CD4-positive, CD25-positive, alpha-beta regulatory T cell (primary cell): ENCODE results near the gene PGRMC2. TPM values are rescaled to one million over a fixed set of nuclear protein-coding genes. Genes with fewer than 3 reads are reported as not detected.

Source experiments
- ATAC-seq, 2 donors: fragments of 150-1000 bp; cut with Tn5 transposase; one replicate each; pipeline ENCODE4 v1.10.0; 2021; ENCODE audit warnings: low read depth in 2 of 2, moderate number of reproducible peaks in 2 of 2, moderate library complexity in 1 of 2
- DNase-seq, 3 donors: peaks; one replicate each; pipeline versions ENCODE4 v3.0.0 to v3.0.0-alpha.2; 2012 to 2022; ENCODE audit warnings: mixed read lengths in 1 of 3
- H3K27ac ChIP-seq: one replicate; pipeline ENCODE4 v1.7.0; 2013; ENCODE audit warnings: mild to moderate bottlenecking, low read length; ENCODE audit not compliant: insufficient read depth, poor library complexity, severe bottlenecking
- H3K27me3 ChIP-seq: one replicate; pipeline ENCODE4 v1.7.0; 2013; ENCODE audit warnings: low read length; ENCODE audit not compliant: control insufficient read depth, insufficient read depth
- H3K36me3 ChIP-seq: one replicate; pipeline ENCODE4 v1.7.0; 2013; ENCODE audit warnings: mild to moderate bottlenecking, low read length, moderate library complexity; ENCODE audit not compliant: control insufficient read depth, insufficient read depth
- H3K4me1 ChIP-seq: 2 replicates; pipeline ENCODE4 v1.7.0; 2013; ENCODE audit warnings: mild to moderate bottlenecking, low read length; ENCODE audit not compliant: insufficient read depth, control insufficient read depth, poor library complexity, severe bottlenecking
- H3K4me3 ChIP-seq: one replicate; pipeline ENCODE4 v1.7.0; 2013; ENCODE audit warnings: low read depth, mild to moderate bottlenecking, low read length, moderate library complexity
- H3K9me3 ChIP-seq, 2 experiments: 1 replicate in 1 of 2; 2 replicates in 1 of 2; pipeline ENCODE4 v1.7.0; 2013; ENCODE audit warnings: low read length in 2 of 2, mild to moderate bottlenecking in 1 of 2, moderate library complexity in 1 of 2; ENCODE audit not compliant: control insufficient read depth in 2 of 2
- H3K27ac Mint-ChIP-seq, 3 donors: one replicate each; pipeline ENCODE4 v1.8.0; 2020 to 2022; ENCODE audit warnings: mild to moderate bottlenecking in 3 of 3, mixed read lengths in 3 of 3, moderate library complexity in 2 of 3
- H3K27me3 Mint-ChIP-seq: one replicate; pipeline ENCODE4 v1.8.0; 2022; ENCODE audit warnings: mild to moderate bottlenecking, mixed read lengths
- H3K36me3 Mint-ChIP-seq: one replicate; pipeline ENCODE4 v1.8.0; 2020; ENCODE audit warnings: mixed read lengths
- H3K4me1 Mint-ChIP-seq, 4 donors: one replicate each; pipeline ENCODE4 v1.8.0; 2020 to 2022; ENCODE audit warnings: mixed read lengths in 4 of 4, mild to moderate bottlenecking in 1 of 4
- H3K4me3 Mint-ChIP-seq, 4 donors: one replicate each; pipeline ENCODE4 v1.8.0; 2020 to 2022; ENCODE audit warnings: mild to moderate bottlenecking in 4 of 4, mixed read lengths in 4 of 4, moderate library complexity in 3 of 4
- H3K9me3 Mint-ChIP-seq, 7 donors: one replicate each; pipeline ENCODE4 v1.8.0; 2020 to 2022; ENCODE audit warnings: mixed read lengths in 7 of 7, mild to moderate bottlenecking in 3 of 7, moderate library complexity in 2 of 7
- polyA plus RNA-seq, 4 donors: library from polyadenylated mRNA; unstranded; fragments of 300-500 nt; fragmentation: Illumina TruSeq; gene quantifications; one replicate each; pipeline ENCODE4 v1.2.3, GENCODE V29; 2021
- total RNA-seq: library from RNA; stranded (reverse); gene quantifications from one replicate; pipeline ENCODE4 v1.2.3, GENCODE V29; 2022

Gene PGRMC2
- total and polyA plus RNA-seq, 5 donors from 2014 or later = 12.7 to 48.6 (median 18.3) TPM

DNA sequence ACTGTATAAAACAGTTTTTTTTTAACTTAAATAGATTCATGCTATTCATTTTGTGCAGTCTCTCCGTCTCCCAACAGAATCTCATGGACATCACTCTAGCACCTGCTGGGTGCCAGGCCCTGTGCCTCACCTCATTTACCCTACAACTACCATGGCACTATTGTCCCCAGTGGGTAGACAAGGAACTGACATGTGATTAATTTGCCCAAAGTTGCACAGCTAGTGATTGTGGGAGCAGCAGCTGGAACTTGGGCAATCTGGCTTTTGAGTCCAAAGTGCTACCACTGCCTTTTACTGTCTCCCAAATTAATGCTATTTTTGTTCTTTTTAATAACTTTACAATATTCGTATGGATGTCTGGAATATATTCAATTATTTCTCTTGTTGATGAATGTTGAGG, 11.2 kb upstream of the PGRMC2 start:
- H3K27me3 Mint-ChIP-seq = no peaks in the 10 kb centered on the region
- Histone ChIP-seq H3K4me1 (no peaks in the 10 kb centered on the region), H3K4me3 (no peak overlapping the region), H3K27me3 (no peaks in the 10 kb centered on the region), H3K27ac (no peak overlapping the region), H3K36me3 (no peaks in the 10 kb centered on the region), H3K9me3 (no peaks in the 10 kb centered on the region)
- H3K4me1 Mint-ChIP-seq = peaks cover 0 to 5% (median 0%) of the 10 kb centered on the region in 4 donors
- H3K4me3 Mint-ChIP-seq = no peak overlapping the region
- ATAC-seq (no peak), DNase-seq (peak in 1 of 3 donors; percentile 10)
- H3K9me3 Mint-ChIP-seq = no peaks in the 10 kb centered on the region
- H3K27ac Mint-ChIP-seq = no peak overlapping the region
- peaks cover 29% of the 10 kb centered on the region for H3K36me3 Mint-ChIP-seq

DNA sequence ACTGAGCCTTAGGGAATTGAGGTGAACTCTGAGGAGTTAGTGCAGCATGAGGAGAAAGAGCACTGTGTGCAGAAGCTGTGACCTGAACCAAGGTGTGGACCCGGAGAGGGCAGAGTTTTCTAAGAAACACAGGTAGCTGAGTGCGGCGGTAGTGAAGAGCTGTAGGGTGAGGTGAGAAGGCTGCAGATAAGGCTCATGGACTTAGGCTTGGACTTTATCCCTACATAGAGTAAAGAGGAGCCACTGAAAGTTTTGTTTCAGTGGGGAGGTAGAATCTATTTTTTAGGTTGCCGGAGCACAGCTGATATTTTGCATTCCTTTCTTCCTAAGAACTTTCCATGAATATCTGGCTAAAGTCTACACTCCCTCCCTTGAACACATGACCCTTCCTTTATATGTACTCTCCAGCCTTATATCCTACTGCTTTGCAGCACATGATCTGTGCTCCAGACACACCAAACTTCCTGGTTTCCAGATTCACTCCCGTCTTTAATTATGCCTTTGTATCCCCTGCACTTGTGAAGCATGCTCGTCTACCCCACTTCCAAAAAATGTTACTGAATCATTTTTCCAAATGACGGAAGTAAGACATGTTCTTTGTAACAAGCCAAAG, 10.6 kb upstream of the PGRMC2 start:
- H3K27ac ChIP-seq = no peak overlapping the region
- no peak for DNase-seq
- Mint-ChIP-seq H3K27ac (no peak overlapping the region), H3K36me3 (peaks cover 29% of the 10 kb centered on the region), H3K9me3 (no peaks in the 10 kb centered on the region), H3K27me3 (no peaks in the 10 kb centered on the region), H3K4me1 (peaks cover 0 to 5% (median 0%) of the 10 kb centered on the region in 4 donors), H3K4me3 (no peak overlapping the region)
- no peaks in the 10 kb centered on the region for H3K27me3 ChIP-seq
- no peak overlapping the region for H3K4me3 ChIP-seq
- ATAC-seq = no peak
- no peaks in the 10 kb centered on the region for H3K4me1 ChIP-seq
- H3K9me3 ChIP-seq = no peaks in the 10 kb centered on the region
- no peaks in the 10 kb centered on the region for H3K36me3 ChIP-seq

DNA sequence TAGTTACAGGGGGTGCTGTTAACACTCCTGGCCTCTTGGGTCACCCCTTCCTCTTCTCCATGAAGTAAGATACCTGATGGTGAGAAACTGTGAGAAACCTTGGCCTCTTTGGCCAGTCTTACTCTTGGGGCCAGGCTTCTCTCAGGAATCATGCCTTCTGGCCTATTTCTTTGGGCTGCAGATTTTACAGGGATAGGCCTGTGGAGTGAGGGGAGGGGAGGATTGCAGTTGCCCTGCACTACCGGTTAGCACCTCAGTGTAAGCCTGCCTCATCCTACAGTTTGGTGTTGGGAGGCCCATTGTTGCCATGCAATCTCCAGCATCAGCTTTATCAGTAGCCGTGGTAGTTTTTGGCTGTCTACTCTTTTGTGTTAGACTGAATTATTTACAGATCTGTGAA, 7.6 kb upstream of the PGRMC2 start:
- Mint-ChIP-seq H3K27ac (no peak overlapping the region), H3K27me3 (no peaks in the 10 kb centered on the region), H3K4me3 (no peak overlapping the region), H3K9me3 (no peaks in the 10 kb centered on the region), H3K4me1 (peaks cover 0 to 7% (median 4%) of the 10 kb centered on the region in 4 donors), H3K36me3 (peaks cover 25% of the 10 kb centered on the region)
- no peak overlapping the region for H3K4me3 ChIP-seq
- H3K27me3 ChIP-seq = no peaks in the 10 kb centered on the region
- no peak overlapping the region for H3K27ac ChIP-seq
- ATAC-seq (no peak), DNase-seq (no peak)
- H3K9me3 ChIP-seq = no peaks in the 10 kb centered on the region
- H3K4me1 ChIP-seq = no peaks in the 10 kb centered on the region
- no peaks in the 10 kb centered on the region for H3K36me3 ChIP-seq

DNA sequence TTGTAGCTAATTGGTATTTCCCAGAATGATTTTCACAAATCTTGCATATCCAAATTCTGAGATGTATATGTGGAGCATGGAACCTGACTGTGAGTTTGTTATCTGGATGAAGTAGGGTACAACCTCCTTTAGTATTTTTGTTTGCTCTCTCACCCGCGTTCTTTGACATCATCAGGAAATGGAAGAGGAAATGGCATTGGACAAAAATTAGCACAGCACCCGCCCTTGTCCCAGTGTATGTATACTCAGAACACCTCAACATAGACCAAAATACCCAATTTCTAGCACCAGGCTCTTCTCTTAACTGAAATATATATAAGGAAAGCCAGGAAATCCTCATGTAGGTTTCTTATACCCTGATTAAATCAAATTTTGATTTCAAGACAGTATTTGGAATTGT, 6.9 kb upstream of the PGRMC2 start:
- H3K36me3 Mint-ChIP-seq = peaks cover 25% of the 10 kb centered on the region
- Histone ChIP-seq H3K9me3 (no peaks in the 10 kb centered on the region), H3K4me3 (no peak overlapping the region), H3K4me1 (no peaks in the 10 kb centered on the region), H3K36me3 (no peaks in the 10 kb centered on the region), H3K27me3 (no peaks in the 10 kb centered on the region), H3K27ac (no peak overlapping the region)
- H3K9me3 Mint-ChIP-seq = no peaks in the 10 kb centered on the region
- DNase-seq (no peak), ATAC-seq (no peak)
- no peak overlapping the region for H3K4me3 Mint-ChIP-seq
- no peak overlapping the region for H3K27ac Mint-ChIP-seq
- H3K27me3 Mint-ChIP-seq = no peaks in the 10 kb centered on the region
- peaks cover 0 to 10% (median 4%) of the 10 kb centered on the region in 4 donors for H3K4me1 Mint-ChIP-seq

DNA sequence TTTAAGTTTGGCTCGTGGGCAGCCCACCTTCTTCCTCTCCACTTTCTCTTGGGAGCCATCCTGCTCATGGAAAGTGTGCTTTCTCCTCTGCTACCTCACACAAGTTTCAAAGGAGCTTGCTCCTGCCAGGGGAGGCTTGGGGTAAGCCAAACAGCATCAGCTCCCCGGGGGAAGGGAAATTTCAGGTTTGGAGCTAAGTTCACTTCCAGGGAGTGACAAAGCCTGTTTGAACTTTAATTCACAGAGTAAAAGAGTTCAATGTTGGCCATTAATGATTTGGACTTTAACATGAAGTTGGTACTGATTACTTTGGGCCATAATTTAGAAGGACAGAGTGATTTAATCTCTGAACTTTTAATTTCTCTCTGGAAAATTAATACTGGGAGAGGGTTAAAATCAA, 4.7 kb upstream of the PGRMC2 start:
- Histone ChIP-seq H3K27me3 (no peaks in the 10 kb centered on the region), H3K9me3 (no peaks in the 10 kb centered on the region), H3K4me1 (peaks cover 14% of the 10 kb centered on the region), H3K4me3 (no peak overlapping the region), H3K27ac (no peak overlapping the region), H3K36me3 (no peaks in the 10 kb centered on the region)
- Mint-ChIP-seq H3K9me3 (no peaks in the 10 kb centered on the region), H3K4me1 (peaks cover 5 to 18% (median 8%) of the 10 kb centered on the region in 4 donors), H3K27ac (no peak overlapping the region), H3K27me3 (no peaks in the 10 kb centered on the region), H3K36me3 (peaks cover 14% of the 10 kb centered on the region), H3K4me3 (no peak overlapping the region)
- DNase-seq (no peak), ATAC-seq (no peak)

DNA sequence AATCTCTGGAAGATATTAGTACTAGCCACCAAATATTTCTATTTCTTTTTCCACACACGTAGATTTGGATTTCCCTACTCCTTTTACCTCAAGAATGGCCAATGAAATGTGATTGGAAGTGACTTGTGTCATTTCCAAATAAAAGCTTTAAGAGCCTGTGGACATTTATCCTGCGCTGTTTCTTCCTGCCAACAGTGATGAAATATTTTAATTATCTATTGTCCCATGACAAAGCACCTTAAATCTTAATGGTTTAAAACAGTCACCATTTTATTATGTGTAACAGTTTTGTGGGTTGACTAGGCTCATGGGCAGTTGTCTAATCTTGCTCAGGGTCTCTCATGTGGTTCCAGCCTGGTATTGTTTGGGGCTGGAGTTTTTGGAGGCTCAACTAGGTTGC, 3.5 kb upstream of the PGRMC2 start:
- H3K27me3 Mint-ChIP-seq = peaks cover 4% of the 10 kb centered on the region
- no peaks in the 10 kb centered on the region for H3K9me3 Mint-ChIP-seq
- H3K4me3 Mint-ChIP-seq = peak overlapping the region in 2 of 4 donors; percentile 2 to 22
- Histone ChIP-seq H3K9me3 (no peaks in the 10 kb centered on the region), H3K27ac (no peak overlapping the region), H3K4me1 (peaks cover 24% of the 10 kb centered on the region), H3K4me3 (no peak overlapping the region), H3K36me3 (no peaks in the 10 kb centered on the region), H3K27me3 (no peaks in the 10 kb centered on the region)
- ATAC-seq = no peak
- peak overlapping the region in 2 of 3 donors; percentile 33 to 63 for H3K27ac Mint-ChIP-seq
- peaks cover 7% of the 10 kb centered on the region for H3K36me3 Mint-ChIP-seq
- no peak for DNase-seq
- H3K4me1 Mint-ChIP-seq = peaks cover 7 to 25% (median 13%) of the 10 kb centered on the region in 4 donors

DNA sequence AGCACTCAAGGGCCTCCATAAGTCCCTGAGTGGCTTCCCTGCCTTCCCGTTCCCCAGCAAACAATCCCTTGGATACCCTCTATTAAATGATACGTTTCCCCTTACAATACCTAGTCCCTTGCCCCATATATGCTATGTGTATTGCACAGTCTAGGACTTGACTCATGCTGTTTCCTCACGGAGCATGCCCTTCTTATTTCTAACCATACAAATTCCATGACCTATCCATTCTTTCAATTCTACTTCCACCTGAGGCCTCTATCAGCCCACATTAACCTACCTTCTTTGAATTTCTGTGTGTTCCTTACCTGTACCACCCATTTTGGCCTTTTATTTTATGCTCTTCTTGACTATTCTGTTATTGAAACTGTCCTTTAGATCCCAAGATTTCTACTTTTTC, 2.9 kb upstream of the PGRMC2 start:
- H3K27ac Mint-ChIP-seq = peak overlapping the region in 1 of 3 donors; percentile 32
- H3K36me3 Mint-ChIP-seq = peaks cover 7% of the 10 kb centered on the region
- ATAC-seq (no peak), DNase-seq (no peak)
- H3K4me1 Mint-ChIP-seq = peaks cover 12 to 31% (median 18%) of the 10 kb centered on the region in 4 donors
- H3K36me3 ChIP-seq = no peaks in the 10 kb centered on the region
- H3K9me3 Mint-ChIP-seq = no peaks in the 10 kb centered on the region
- H3K27me3 ChIP-seq = no peaks in the 10 kb centered on the region
- H3K9me3 ChIP-seq = no peaks in the 10 kb centered on the region
- H3K4me1 ChIP-seq = peaks cover 30% of the 10 kb centered on the region
- no peak overlapping the region for H3K27ac ChIP-seq
- peak overlapping the region in 2 of 4 donors; percentile 2 to 22 for H3K4me3 Mint-ChIP-seq
- no peak overlapping the region for H3K4me3 ChIP-seq
- peaks cover 4% of the 10 kb centered on the region for H3K27me3 Mint-ChIP-seq

DNA sequence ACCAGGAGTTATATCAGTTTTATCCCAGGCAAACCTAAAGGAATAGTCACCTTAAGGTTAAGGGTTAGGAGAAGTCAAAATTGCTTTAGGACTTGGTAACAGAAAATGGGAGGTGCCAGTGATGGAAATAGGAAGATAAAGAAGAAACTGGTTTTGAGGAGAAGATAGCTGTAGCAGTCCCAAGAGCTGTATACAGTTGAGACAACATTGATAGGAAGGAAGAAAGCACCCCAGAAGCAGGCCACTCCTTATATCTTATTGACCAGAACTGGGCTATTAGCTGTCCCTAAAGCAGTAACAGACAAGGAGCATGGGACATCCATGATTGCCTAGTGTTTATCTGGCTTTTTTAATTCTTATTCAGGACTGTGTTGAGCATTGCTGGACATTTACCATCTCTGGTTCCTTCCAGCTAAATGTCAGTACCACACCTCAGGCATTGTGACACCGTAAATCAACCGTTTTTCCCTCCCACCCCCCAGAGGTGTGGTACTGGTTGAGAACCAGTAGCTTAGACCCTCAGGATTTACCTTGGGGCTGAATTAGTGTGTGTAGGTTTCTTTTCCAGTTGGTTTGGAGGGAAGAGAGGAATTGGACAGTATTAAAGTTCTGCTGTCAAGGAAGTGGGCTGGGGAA, 2.0 kb upstream of the PGRMC2 start:
- Mint-ChIP-seq H3K4me1 (peaks cover 13 to 39% (median 26%) of the 10 kb centered on the region in 4 donors), H3K27ac (peak overlapping the region in 2 of 3 donors; percentile 32 to 97), H3K27me3 (peaks cover 4% of the 10 kb centered on the region), H3K9me3 (no peaks in the 10 kb centered on the region), H3K36me3 (peaks cover 3% of the 10 kb centered on the region), H3K4me3 (peak overlapping the region in 3 of 4 donors; percentile 24 to 62 (median 56))
- H3K4me1 ChIP-seq = peaks cover 38% of the 10 kb centered on the region
- ATAC-seq (no peak), DNase-seq (no peak)
- peak overlapping the region; percentile 89 for H3K4me3 ChIP-seq
- no peaks in the 10 kb centered on the region for H3K27me3 ChIP-seq
- H3K9me3 ChIP-seq = no peaks in the 10 kb centered on the region
- H3K27ac ChIP-seq = peak overlapping the region; percentile 98
- no peaks in the 10 kb centered on the region for H3K36me3 ChIP-seq
